ENCODE measurements around the gene ZBTB7B.

The ZBTB7B gene

DNA sequence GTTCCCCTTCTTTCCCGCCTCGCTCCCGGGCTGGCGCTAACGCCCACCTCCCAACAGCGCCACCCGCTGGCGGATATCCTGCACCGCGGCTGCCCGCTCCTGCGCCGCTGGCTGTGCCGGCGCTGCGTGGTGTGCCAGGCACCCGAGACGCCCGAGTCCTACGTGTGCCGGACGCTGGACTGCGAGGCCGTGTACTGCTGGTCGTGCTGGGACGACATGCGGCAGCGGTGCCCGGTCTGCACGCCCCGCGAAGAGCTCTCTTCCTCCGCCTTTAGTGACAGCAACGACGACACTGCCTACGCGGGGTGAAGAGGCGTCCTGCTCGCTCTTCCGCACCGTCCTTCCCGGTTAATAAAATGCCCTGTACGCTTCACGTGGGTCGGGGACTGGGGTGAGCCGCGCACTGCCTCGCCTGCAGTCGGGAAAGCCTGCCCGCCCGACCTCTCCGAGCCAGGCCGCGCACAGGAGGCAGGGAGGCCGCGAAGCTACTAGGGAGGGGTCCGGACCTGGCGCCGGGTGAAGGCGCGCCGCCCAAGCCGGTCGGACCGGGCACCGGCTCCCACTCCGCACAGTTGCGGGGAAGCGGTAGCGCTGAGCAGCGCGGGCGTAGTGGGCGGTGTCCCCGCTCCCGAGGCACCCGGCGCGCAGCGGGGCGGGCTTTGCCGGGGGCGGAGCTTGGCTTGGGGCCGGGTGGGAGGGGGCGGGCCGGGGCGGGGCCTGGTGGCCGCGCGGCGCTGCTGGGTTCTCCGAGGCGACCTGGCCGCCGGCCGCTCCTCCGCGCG lies 48.1 kb downstream of the ZBTB7B start, which contains the start of gene ADAM15:
ADAM15 (plus strand) TSS at position 757 of the 782 bp plus-strand sequence. CDS start 71 bp downstream, outside the sequence.
- DNase-seq (ENCODE audit: low read depth): peak; percentile 69
- peak within 1 kb of the TSS; percentile 74 for H3K4me3 ChIP-seq (ENCODE audit: control insufficient read depth, low read depth, low read length)

DNA sequence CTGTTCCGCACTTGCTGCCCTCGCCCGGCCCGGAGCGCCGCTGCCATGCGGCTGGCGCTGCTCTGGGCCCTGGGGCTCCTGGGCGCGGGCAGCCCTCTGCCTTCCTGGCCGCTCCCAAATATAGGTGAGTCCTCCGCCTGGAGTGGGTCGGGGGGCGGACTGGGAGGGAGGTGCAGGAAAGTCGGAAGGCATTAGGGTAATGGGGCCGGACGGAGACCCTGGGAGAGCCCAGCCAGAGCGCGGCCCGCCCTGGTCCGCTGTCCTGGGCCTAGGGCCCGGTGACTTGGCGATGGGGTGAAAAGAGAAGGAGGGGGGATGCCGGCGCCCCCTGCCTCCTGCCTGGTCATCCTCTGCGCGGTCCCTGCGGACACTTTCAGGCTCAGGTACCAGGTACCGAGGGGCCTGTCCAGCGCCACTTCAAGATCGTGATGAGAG lies 48.8 kb downstream of the ZBTB7B start:
- H3K4me3 ChIP-seq (ENCODE audit: control insufficient read depth, low read depth, low read length): peak overlapping the region; percentile 74
- TF ChIP-seq, protein P1, sequence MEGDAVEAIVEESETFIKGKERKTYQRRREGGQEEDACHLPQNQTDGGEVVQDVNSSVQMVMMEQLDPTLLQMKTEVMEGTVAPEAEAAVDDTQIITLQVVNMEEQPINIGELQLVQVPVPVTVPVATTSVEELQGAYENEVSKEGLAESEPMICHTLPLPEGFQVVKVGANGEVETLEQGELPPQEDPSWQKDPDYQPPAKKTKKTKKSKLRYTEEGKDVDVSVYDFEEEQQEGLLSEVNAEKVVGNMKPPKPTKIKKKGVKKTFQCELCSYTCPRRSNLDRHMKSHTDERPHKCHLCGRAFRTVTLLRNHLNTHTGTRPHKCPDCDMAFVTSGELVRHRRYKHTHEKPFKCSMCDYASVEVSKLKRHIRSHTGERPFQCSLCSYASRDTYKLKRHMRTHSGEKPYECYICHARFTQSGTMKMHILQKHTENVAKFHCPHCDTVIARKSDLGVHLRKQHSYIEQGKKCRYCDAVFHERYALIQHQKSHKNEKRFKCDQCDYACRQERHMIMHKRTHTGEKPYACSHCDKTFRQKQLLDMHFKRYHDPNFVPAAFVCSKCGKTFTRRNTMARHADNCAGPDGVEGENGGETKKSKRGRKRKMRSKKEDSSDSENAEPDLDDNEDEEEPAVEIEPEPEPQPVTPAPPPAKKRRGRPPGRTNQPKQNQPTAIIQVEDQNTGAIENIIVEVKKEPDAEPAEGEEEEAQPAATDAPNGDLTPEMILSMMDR (conservative IDR thresholded peaks at IDR 0.05; ENCODE audit: control insufficient read depth, insufficient read depth, low read depth, low read length): no peak
- DNase-seq (ENCODE audit: low read depth): no peak

More for the DNA sequence above, 48.1 kb downstream of the ZBTB7B start, which contains the start of gene ADAM15:
- TF ChIP-seq, protein P1 (conservative IDR thresholded peaks at IDR 0.05; ENCODE audit: control insufficient read depth, insufficient read depth, low read depth, low read length): peak; percentile 69

DNA sequence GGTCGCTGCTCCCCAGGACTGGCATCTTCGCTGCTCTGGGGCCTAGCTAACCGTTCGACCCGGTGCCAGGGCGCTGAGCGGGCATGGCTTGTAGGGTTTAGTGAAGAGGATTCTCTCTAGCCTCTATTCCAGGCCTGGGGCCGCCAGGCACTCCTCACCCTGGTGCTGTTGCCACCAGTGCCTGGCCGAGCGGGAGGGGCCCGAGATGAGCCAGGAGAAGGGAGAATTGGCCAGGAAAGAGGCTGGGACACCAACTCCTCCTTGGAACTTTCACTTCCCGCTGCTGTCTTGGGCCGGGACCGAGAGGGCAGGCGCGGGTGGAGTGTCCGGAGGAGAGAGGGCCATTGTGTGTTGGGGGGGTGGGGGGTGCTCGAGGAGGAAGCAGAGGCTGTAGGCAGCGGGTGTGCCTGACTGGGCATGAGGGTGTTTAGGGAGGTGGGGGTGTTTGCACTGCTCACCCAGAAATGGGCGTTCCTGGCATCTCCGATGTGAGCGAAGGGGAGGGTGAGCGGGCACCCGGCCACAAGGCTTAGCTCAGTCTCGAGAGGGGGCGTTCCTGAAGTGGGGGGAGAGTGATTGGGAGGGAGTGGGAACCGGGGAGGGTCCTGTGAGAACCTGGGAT lies 49.3 kb downstream of the ZBTB7B start:
- TF ChIP-seq, protein P1 (conservative IDR thresholded peaks at IDR 0.05; ENCODE audit: control insufficient read depth, insufficient read depth, low read depth, low read length): no peak
- peak; percentile 18 for DNase-seq (ENCODE audit: low read depth)
- H3K4me3 ChIP-seq (ENCODE audit: control insufficient read depth, low read depth, low read length): peak overlapping the region; percentile 74

GRCh38 chr1:155052439-155053395 lies 50.1 kb downstream of the ZBTB7B start:
- TF ChIP-seq, protein P1 (conservative IDR thresholded peaks at IDR 0.05; ENCODE audit: control insufficient read depth, insufficient read depth, low read depth, low read length): peak; percentile 14
- H3K4me3 ChIP-seq (ENCODE audit: control insufficient read depth, low read depth, low read length): peak overlapping the region; percentile 74
- DNase-seq (ENCODE audit: low read depth): no peak

GRCh38 chr1:155053531-155054105 lies 51.0 kb downstream of the ZBTB7B start:
- TF ChIP-seq, protein P1 (conservative IDR thresholded peaks at IDR 0.05; ENCODE audit: control insufficient read depth, insufficient read depth, low read depth, low read length): no peak
- H3K4me3 ChIP-seq (ENCODE audit: control insufficient read depth, low read depth, low read length): no peak overlapping the region
- no peak for DNase-seq (ENCODE audit: low read depth)

GRCh38 chr1:155057104-155057503 lies 54.5 kb downstream of the ZBTB7B start:
- no peak for DNase-seq (ENCODE audit: low read depth)
- TF ChIP-seq, protein P1 (conservative IDR thresholded peaks at IDR 0.05; ENCODE audit: control insufficient read depth, insufficient read depth, low read depth, low read length): no peak
- no peak overlapping the region for H3K4me3 ChIP-seq (ENCODE audit: control insufficient read depth, low read depth, low read length)

All from fibroblast of mammary gland (primary cell).